Vagina (tissue), 2 donors: ENCODE data around the gene CKMT2. TPM values are rescaled to one million over a fixed set of nuclear protein-coding genes. Genes with fewer than 3 reads are reported as not detected.
A peak's percentile ranks its signal among the peaks of the same experiment; 100 is the strongest.
"Not testable (repeated sequence)": the region's sequence is repeated elsewhere in the genome, so short reads cannot be mapped to it uniquely, and the experiment has no call there.

Experiments
- DNase-seq, 2 donors: peaks; one replicate each; pipeline ENCODE4 v3.0.0-alpha.2; 2017; ENCODE audit errors: extremely low spot score in 2 of 2
- H3K27ac ChIP-seq: fragments of 200-600 bp; sonication (generic); one replicate; pipeline ENCODE4 v1.5.1; 2019
- H3K27me3 ChIP-seq: fragments of 200-600 bp; sonication (generic); one replicate; pipeline ENCODE4 v1.5.1; 2019
- H3K36me3 ChIP-seq, 2 donors: fragments of 200-600 bp; sonication (generic); one replicate each; pipeline ENCODE4 v1.5.1; 2017 to 2019
- H3K4me1 ChIP-seq: fragments of 200-600 bp; sonication (generic); one replicate; pipeline ENCODE4 v1.5.1; 2019
- H3K4me3 ChIP-seq, 2 donors: fragments of 200-600 bp; sonication (generic); 1 replicate in 1 of 2; 2 replicates in 1 of 2; pipeline ENCODE4 v1.5.1; 2016 to 2019
- H3K9me3 ChIP-seq: fragments of 200-600 bp; sonication (generic); one replicate; pipeline ENCODE4 v1.5.1; 2019
- CTCF ChIP-seq, 3 experiments: fragments of 450-650 bp in 2 of 3; fragments of 200-600 bp in 1 of 3; sonication (generic) in 1 of 3; IDR thresholded peaks; one replicate each; pipeline ENCODE4 v1.5.1; 2017 to 2019; ENCODE audit warnings: antibody characterized with exemption in 3 of 3, mild to moderate bottlenecking in 2 of 3, moderate library complexity in 2 of 3
- POLR2A ChIP-seq, 2 donors: fragments of 450-650 bp; IDR thresholded peaks; one replicate each; pipeline ENCODE4 v1.6.1; 2017; ENCODE audit warnings: antibody characterized with exemption in 2 of 2, mild to moderate bottlenecking in 2 of 2, moderate library complexity in 2 of 2
- POLR2AphosphoS5 ChIP-seq, 2 donors: sonication (generic); formaldehyde crosslinking; IDR thresholded peaks; one replicate each; pipeline ENCODE4 v1.9.0; 2017; ENCODE audit warnings: antibody characterized with exemption in 2 of 2, mild to moderate bottlenecking in 2 of 2, low read depth in 1 of 2; ENCODE audit not compliant: insufficient read depth in 1 of 2
- intact Hi-C: fragments of 100-400 bp; cut with DNase I; formaldehyde crosslinking; loops from one replicate; pipeline ENCODE4 v1.15.1; 2023
- total RNA-seq: library from RNA; depleted of rRNA; stranded (reverse); fragments of >200 nt; gene quantifications from one replicate; pipeline ENCODE4 v1.2.3, GENCODE V29; 2016

Gene CKMT2
- total RNA-seq, 1 donor from 2014 or later, result 3.4 TPM

- intact Hi-C loops, result no loop called here
- peaks cover 0 to 16% of the 10 kb centered on the region in 2 donors for H3K36me3 ChIP-seq
- H3K4me3 ChIP-seq, result no peak overlapping the region
- no peaks in the 10 kb centered on the region for H3K27me3 ChIP-seq
- TF ChIP-seq POLR2AphosphoS5 (IDR thresholded peaks at IDR 0.05; ENCODE audit: insufficient read depth in 1 of 2, low read depth in 1 of 2), result no peak
- no peak for TF ChIP-seq POLR2A (IDR thresholded peaks at IDR 0.05)
- TF ChIP-seq CTCF (IDR thresholded peaks at IDR 0.05), result no peak
- peaks cover 11% of the 10 kb centered on the region for H3K4me1 ChIP-seq
- H3K27ac ChIP-seq, result no peak overlapping the region
- DNase-seq, result no peak
- no peaks in the 10 kb centered on the region for H3K9me3 ChIP-seq
These were observed 23.6 kb downstream of the CKMT2 start for GRCh38 chr5:81256766-81257165.

GRCh38 chr5:81262796-81263195 is 29.7 kb downstream of the CKMT2 start:
- H3K4me3 ChIP-seq, intact Hi-C loops, DNase-seq, H3K9me3 ChIP-seq, H3K4me1 ChIP-seq, H3K27me3 ChIP-seq, H3K27ac ChIP-seq: not testable (repeated sequence)
- H3K36me3 ChIP-seq, result peaks cover 0 to 16% of the 10 kb centered on the region in 2 donors

- no peaks in the 10 kb centered on the region for H3K36me3 ChIP-seq
- intact Hi-C loops, result no loop called here
- H3K9me3 ChIP-seq, result no peaks in the 10 kb centered on the region
These were observed 32.0 kb downstream of the CKMT2 start for GRCh38 chr5:81265101-81265500.

GRCh38 chr5:81268521-81269196 is 35.5 kb downstream of the CKMT2 start:
- no peak for DNase-seq
- Histone ChIP-seq H3K36me3 (no peaks in the 10 kb centered on the region), H3K4me3 (no peak overlapping the region), H3K4me1 (peaks cover 22% of the 10 kb centered on the region), H3K27me3 (no peaks in the 10 kb centered on the region), H3K27ac (peak overlapping the region; percentile 82), H3K9me3 (no peaks in the 10 kb centered on the region)
- intact Hi-C loops, result no loop called here
- TF ChIP-seq CTCF (IDR thresholded peaks at IDR 0.05) (no peak), POLR2A (IDR thresholded peaks at IDR 0.05) (no peak), POLR2AphosphoS5 (IDR thresholded peaks at IDR 0.05; ENCODE audit: insufficient read depth in 1 of 2, low read depth in 1 of 2) (peak in 1 of 2 donors; percentile 95)

More at GRCh38 chr5:81265101-81265500, 32.0 kb downstream of the CKMT2 start:
- Histone ChIP-seq H3K4me1 (peaks cover 22% of the 10 kb centered on the region), H3K27ac (no peak overlapping the region), H3K4me3 (no peak overlapping the region), H3K27me3 (no peaks in the 10 kb centered on the region)
- no peak for TF ChIP-seq POLR2AphosphoS5 (IDR thresholded peaks at IDR 0.05; ENCODE audit: insufficient read depth in 1 of 2, low read depth in 1 of 2)
- TF ChIP-seq CTCF (IDR thresholded peaks at IDR 0.05), result no peak
- TF ChIP-seq POLR2A (IDR thresholded peaks at IDR 0.05), result no peak
- no peak for DNase-seq

GRCh38 chr5:81269751-81270393 is 36.8 kb downstream of the CKMT2 start:
- Histone ChIP-seq H3K4me3 (no peak overlapping the region), H3K27me3 (no peaks in the 10 kb centered on the region), H3K36me3 (no peaks in the 10 kb centered on the region), H3K4me1 (peaks cover 22% of the 10 kb centered on the region), H3K27ac (peak overlapping the region; percentile 82), H3K9me3 (no peaks in the 10 kb centered on the region)
- TF ChIP-seq CTCF (IDR thresholded peaks at IDR 0.05) (no peak), POLR2A (IDR thresholded peaks at IDR 0.05) (no peak), POLR2AphosphoS5 (IDR thresholded peaks at IDR 0.05; ENCODE audit: insufficient read depth in 1 of 2, low read depth in 1 of 2) (no peak)
- intact Hi-C loops, result no loop called here
- DNase-seq, result no peak

GRCh38 chr5:81270394-81271027 is 37.4 kb downstream of the CKMT2 start:
- intact Hi-C loops, H3K9me3 ChIP-seq, H3K36me3 ChIP-seq, H3K4me3 ChIP-seq, H3K27me3 ChIP-seq, DNase-seq: not testable (repeated sequence)
- H3K4me1 ChIP-seq, result peaks cover 22% of the 10 kb centered on the region
- H3K27ac ChIP-seq, result peak overlapping the region; percentile 82
